BE2C (cell line): Measurements from ENCODE around the gene PTPRE.

Source experiments
- DNase-seq: peaks from one replicate; pipeline ENCODE4 v3.0.0-alpha.2; 2020
- H3K27me3 ChIP-seq: fragments of 250-450 bp; sonication (Bioruptor Pico); 2 replicates; pipeline ENCODE4 v1.5.1; 2020; ENCODE audit warnings: mild to moderate bottlenecking
- H3K36me3 ChIP-seq: fragments of 250-450 bp; sonication (Bioruptor Pico); 2 replicates; pipeline ENCODE4 v1.5.1; 2020; ENCODE audit warnings: mild to moderate bottlenecking
- H3K4me1 ChIP-seq: fragments of 250-450 bp; sonication (Bioruptor Pico); 2 replicates; pipeline ENCODE4 v1.5.1; 2020
- H3K4me3 ChIP-seq: 2 replicates; pipeline ENCODE4 v1.5.1; 2011; ENCODE audit warnings: low read depth, low read length
- H3K9me3 ChIP-seq: fragments of 250-450 bp; sonication (Bioruptor Pico); 2 replicates; pipeline ENCODE4 v1.5.1; 2020
- CTCF ChIP-seq: IDR thresholded peaks from 2 replicates; pipeline ENCODE4 v1.5.1; 2012; ENCODE audit warnings: mild to moderate bottlenecking, low read depth, low read length

Gene PTPRE

GRCh38 chr10:127968027-127968441, 61.1 kb downstream of the PTPRE start:
- Histone ChIP-seq H3K27me3 (no peaks in the 10 kb centered on the region), H3K4me1 (no peaks in the 10 kb centered on the region), H3K4me3 (no peak overlapping the region), H3K9me3 (no peaks in the 10 kb centered on the region), H3K36me3 (no peaks in the 10 kb centered on the region)
- TF ChIP-seq CTCF = no peak
- no peak for DNase-seq

- H3K4me1 ChIP-seq = no peaks in the 10 kb centered on the region
- H3K4me3 ChIP-seq = no peak overlapping the region
- H3K27me3 ChIP-seq = no peaks in the 10 kb centered on the region
- no peak for TF ChIP-seq CTCF
- DNase-seq = no peak
- no peaks in the 10 kb centered on the region for H3K36me3 ChIP-seq
- H3K9me3 ChIP-seq = no peaks in the 10 kb centered on the region
Observed at GRCh38 chr10:127968659-127969058, 61.8 kb downstream of the PTPRE start.

- H3K4me1 ChIP-seq = no peaks in the 10 kb centered on the region
- TF ChIP-seq CTCF = no peak
- H3K27me3 ChIP-seq = no peaks in the 10 kb centered on the region
- H3K36me3 ChIP-seq = no peaks in the 10 kb centered on the region
- H3K4me3 ChIP-seq = no peak overlapping the region
- no peak for DNase-seq
- H3K9me3 ChIP-seq = no peaks in the 10 kb centered on the region
Observed at GRCh38 chr10:127971101-127971946, 64.4 kb downstream of the PTPRE start.

GRCh38 chr10:127971963-127972615, 65.2 kb downstream of the PTPRE start:
- Histone ChIP-seq H3K9me3 (no peaks in the 10 kb centered on the region), H3K36me3 (no peaks in the 10 kb centered on the region), H3K4me1 (no peaks in the 10 kb centered on the region), H3K4me3 (no peak overlapping the region), H3K27me3 (no peaks in the 10 kb centered on the region)
- TF ChIP-seq CTCF = no peak
- DNase-seq = no peak

GRCh38 chr10:127972751-127973357, 66.0 kb downstream of the PTPRE start:
- H3K4me1 ChIP-seq = no peaks in the 10 kb centered on the region
- no peak for DNase-seq
- no peak for TF ChIP-seq CTCF
- H3K36me3 ChIP-seq = no peaks in the 10 kb centered on the region
- H3K4me3 ChIP-seq = no peak overlapping the region
- H3K9me3 ChIP-seq = no peaks in the 10 kb centered on the region
- H3K27me3 ChIP-seq = no peaks in the 10 kb centered on the region
